Parathyroid adenoma (tissue), 2 donors: ENCODE data around the gene CDH19.

ENCODE experiments used
- H2AFZ ChIP-seq: fragments of 300-600 bp; sonication (generic); one replicate; pipeline ENCODE4 v1.7.0; 2017; ENCODE audit warnings: antibody characterized with exemption, mild to moderate bottlenecking
- H3K27ac ChIP-seq: fragments of 300-600 bp; sonication (generic); one replicate; pipeline ENCODE4 v1.7.0; 2017
- H3K27me3 ChIP-seq: fragments of 300-600 bp; sonication (generic); one replicate; pipeline ENCODE4 v1.7.0; 2017; ENCODE audit warnings: low read length; ENCODE audit not compliant: control insufficient read depth, insufficient read depth
- H3K36me3 ChIP-seq: fragments of 300-600 bp; sonication (generic); one replicate; pipeline ENCODE4 v1.7.0; 2017; ENCODE audit warnings: low read length; ENCODE audit not compliant: control insufficient read depth, insufficient read depth
- H3K4me1 ChIP-seq: fragments of 300-600 bp; sonication (generic); one replicate; pipeline ENCODE4 v1.7.0; 2017; ENCODE audit warnings: control low read depth
- H3K4me2 ChIP-seq: fragments of 300-600 bp; sonication (generic); one replicate; pipeline ENCODE4 v1.7.0; 2017; ENCODE audit warnings: low read length
- H3K4me3 ChIP-seq: fragments of 300-600 bp; sonication (generic); one replicate; pipeline ENCODE4 v1.7.0; 2017; ENCODE audit warnings: low read depth, low read length
- H3K79me2 ChIP-seq: fragments of 300-600 bp; sonication (generic); one replicate; pipeline ENCODE4 v1.7.0; 2017; ENCODE audit warnings: control low read depth
- H3K9ac ChIP-seq: fragments of 300-600 bp; sonication (generic); one replicate; pipeline ENCODE4 v1.7.0; 2017; ENCODE audit warnings: mild to moderate bottlenecking
- H3K9me3 ChIP-seq: fragments of 300-600 bp; sonication (generic); one replicate; pipeline ENCODE4 v1.7.0; 2017; ENCODE audit warnings: low read length; ENCODE audit not compliant: control insufficient read depth
- CTCF ChIP-seq: fragments of 300-600 bp; sonication (generic); IDR thresholded peaks from one replicate; pipeline ENCODE4 v1.7.0; 2017; ENCODE audit warnings: antibody characterized with exemption, mild to moderate bottlenecking
- donor health status: primary hyperparathyroidism.

Gene CDH19

GRCh38 chr18:66510357-66511045, 93.4 kb downstream of the CDH19 start:
- no peaks in the 10 kb centered on the region for H3K79me2 ChIP-seq
- H3K4me2 ChIP-seq: no peak overlapping the region
- no peaks in the 10 kb centered on the region for H3K27me3 ChIP-seq
- no peaks in the 10 kb centered on the region for H3K36me3 ChIP-seq
- H3K4me3 ChIP-seq: no peak overlapping the region
- no peak overlapping the region for H3K9ac ChIP-seq
- H3K4me1 ChIP-seq: no peaks in the 10 kb centered on the region
- TF ChIP-seq CTCF: no peak
- H3K9me3 ChIP-seq: no peaks in the 10 kb centered on the region
- no peak overlapping the region for H2AFZ ChIP-seq
- no peak overlapping the region for H3K27ac ChIP-seq

- H3K4me2 ChIP-seq: no peak overlapping the region
- no peaks in the 10 kb centered on the region for H3K79me2 ChIP-seq
These were observed 95.0 kb downstream of the CDH19 start for GRCh38 chr18:66508937-66509336.

GRCh38 chr18:66506178-66506577, 97.7 kb downstream of the CDH19 start:
- H2AFZ ChIP-seq: no peak overlapping the region

More at GRCh38 chr18:66508937-66509336, 95.0 kb downstream of the CDH19 start:
- H3K27ac ChIP-seq: no peak overlapping the region
- no peaks in the 10 kb centered on the region for H3K27me3 ChIP-seq
- no peaks in the 10 kb centered on the region for H3K36me3 ChIP-seq
- no peak overlapping the region for H3K4me3 ChIP-seq
- no peaks in the 10 kb centered on the region for H3K4me1 ChIP-seq
- no peaks in the 10 kb centered on the region for H3K9me3 ChIP-seq
- no peak overlapping the region for H2AFZ ChIP-seq
- no peak for TF ChIP-seq CTCF
- H3K9ac ChIP-seq: no peak overlapping the region

GRCh38 chr18:66497351-66497750, 106.5 kb downstream of the CDH19 start:
- H3K27me3 ChIP-seq: no peaks in the 10 kb centered on the region
- no peaks in the 10 kb centered on the region for H3K36me3 ChIP-seq
- H3K9me3 ChIP-seq: no peaks in the 10 kb centered on the region
- no peak for TF ChIP-seq CTCF
- no peak overlapping the region for H3K27ac ChIP-seq
- H2AFZ ChIP-seq: no peak overlapping the region
- no peaks in the 10 kb centered on the region for H3K79me2 ChIP-seq
- no peaks in the 10 kb centered on the region for H3K4me1 ChIP-seq
- H3K9ac ChIP-seq: no peak overlapping the region
- no peak overlapping the region for H3K4me2 ChIP-seq
- H3K4me3 ChIP-seq: no peak overlapping the region

More at GRCh38 chr18:66506178-66506577, 97.7 kb downstream of the CDH19 start:
- H3K9ac ChIP-seq: no peak overlapping the region
- no peaks in the 10 kb centered on the region for H3K27me3 ChIP-seq
- no peak overlapping the region for H3K4me3 ChIP-seq
- no peaks in the 10 kb centered on the region for H3K79me2 ChIP-seq
- H3K4me1 ChIP-seq: no peaks in the 10 kb centered on the region
- H3K27ac ChIP-seq: no peak overlapping the region
- no peaks in the 10 kb centered on the region for H3K36me3 ChIP-seq
- no peaks in the 10 kb centered on the region for H3K9me3 ChIP-seq
- TF ChIP-seq CTCF: no peak
- no peak overlapping the region for H3K4me2 ChIP-seq

- no peaks in the 10 kb centered on the region for H3K9me3 ChIP-seq
- no peak for TF ChIP-seq CTCF
- H3K4me1 ChIP-seq: no peaks in the 10 kb centered on the region
- H3K27me3 ChIP-seq: no peaks in the 10 kb centered on the region
- no peak overlapping the region for H3K4me3 ChIP-seq
- no peak overlapping the region for H3K4me2 ChIP-seq
- no peak overlapping the region for H3K9ac ChIP-seq
- no peaks in the 10 kb centered on the region for H3K79me2 ChIP-seq
- H3K36me3 ChIP-seq: no peaks in the 10 kb centered on the region
- no peak overlapping the region for H3K27ac ChIP-seq
- H2AFZ ChIP-seq: no peak overlapping the region
These were observed 108.0 kb downstream of the CDH19 start for GRCh38 chr18:66495844-66496243.
